Measurements from ENCODE around the gene HIRA. TPM values are rescaled to one million over a fixed set of nuclear protein-coding genes. Genes with fewer than 3 reads are reported as not detected.
"Not testable (repeated sequence)": the region's sequence is repeated elsewhere in the genome, so short reads cannot be mapped to it uniquely, and the experiment has no call there.

Gene HIRA
- total RNA-seq, 1 donor: 27.2 TPM

- DNase-seq (ENCODE audit: low read depth in 2 of 3, low spot score in 2 of 3): no peak
Measured at GRCh38 chr22:19336133-19337075, 95.1 kb downstream of the HIRA start.

- no peak for DNase-seq (ENCODE audit: low read depth in 2 of 3, low spot score in 2 of 3)
Measured at GRCh38 chr22:19331975-19332374, 99.6 kb downstream of the HIRA start.

- no peak for DNase-seq (ENCODE audit: low read depth in 2 of 3, low spot score in 2 of 3)
Measured at GRCh38 chr22:19331474-19331873, 100.1 kb downstream of the HIRA start.

GRCh38 chr22:19330865-19331418, 100.6 kb downstream of the HIRA start:
- no peak for DNase-seq (ENCODE audit: low read depth in 2 of 3, low spot score in 2 of 3)

GRCh38 chr22:19330205-19330604, 101.3 kb downstream of the HIRA start:
- not testable (repeated sequence) for DNase-seq (ENCODE audit: low read depth in 2 of 3, low spot score in 2 of 3)

GRCh38 chr22:19329454-19329853, 102.1 kb downstream of the HIRA start:
- no peak for DNase-seq (ENCODE audit: low read depth in 2 of 3, low spot score in 2 of 3)

GRCh38 chr22:19325296-19325948, 106.1 kb downstream of the HIRA start:
- no peak for DNase-seq (ENCODE audit: low read depth in 2 of 3, low spot score in 2 of 3)

- DNase-seq (ENCODE audit: low read depth in 2 of 3, low spot score in 2 of 3): not testable (repeated sequence)
Measured at GRCh38 chr22:19323420-19323819, 108.1 kb downstream of the HIRA start.

GRCh38 chr22:19321757-19322156, 109.8 kb downstream of the HIRA start:
- DNase-seq (ENCODE audit: low read depth in 2 of 3, low spot score in 2 of 3): no peak

- DNase-seq (ENCODE audit: low read depth in 2 of 3, low spot score in 2 of 3): not testable (repeated sequence)
Measured at GRCh38 chr22:19320136-19320535, 111.4 kb downstream of the HIRA start.

GRCh38 chr22:19319281-19319680, 112.3 kb downstream of the HIRA start:
- no peak for DNase-seq (ENCODE audit: low read depth in 2 of 3, low spot score in 2 of 3)

- no peak for DNase-seq (ENCODE audit: low read depth in 2 of 3, low spot score in 2 of 3)
Measured at GRCh38 chr22:19317865-19318264, 113.7 kb downstream of the HIRA start.

- no peak for DNase-seq (ENCODE audit: low read depth in 2 of 3, low spot score in 2 of 3)
Measured at GRCh38 chr22:19307872-19308271, 123.7 kb downstream of the HIRA start.

GRCh38 chr22:19306535-19306934, 125.0 kb downstream of the HIRA start:
- not testable (repeated sequence) for DNase-seq (ENCODE audit: low read depth in 2 of 3, low spot score in 2 of 3)

- DNase-seq (ENCODE audit: low read depth in 2 of 3, low spot score in 2 of 3): no peak
Measured at GRCh38 chr22:19304547-19304946, 127.0 kb downstream of the HIRA start.

GRCh38 chr22:19303785-19304184, 127.7 kb downstream of the HIRA start:
- no peak for DNase-seq (ENCODE audit: low read depth in 2 of 3, low spot score in 2 of 3)

GRCh38 chr22:19295733-19296132, 135.8 kb downstream of the HIRA start:
- DNase-seq (ENCODE audit: low read depth in 2 of 3, low spot score in 2 of 3): no peak

GRCh38 chr22:19292458-19293230, 138.9 kb downstream of the HIRA start:
- DNase-seq (ENCODE audit: low read depth in 2 of 3, low spot score in 2 of 3): no peak

GRCh38 chr22:19291580-19292457, 139.7 kb downstream of the HIRA start, which contains the start of gene CLTCL1:
Gene CLTCL1, minus strand, starts transcription at chr22:19291719. Its CDS starts 78 bp downstream, at chr22:19291641.
- peak; percentile 44 to 63 (median 62) for DNase-seq (ENCODE audit: low read depth in 2 of 3, low spot score in 2 of 3)

- peak in 2 of 3 donors; percentile 32 to 36 for DNase-seq (ENCODE audit: low read depth in 2 of 3, low spot score in 2 of 3)
Measured at GRCh38 chr22:19291218-19291579, 140.3 kb downstream of the HIRA start.

Measured in hematopoietic multipotent progenitor cell (in vitro differentiated cells).